ENCODE data around the gene EML6. TPM values are rescaled to one million over a fixed set of nuclear protein-coding genes. Genes with fewer than 3 reads are reported as not detected.

Gene EML6
- total RNA-seq, 1 donor from 2014 or later = 8.1 TPM

DNA sequence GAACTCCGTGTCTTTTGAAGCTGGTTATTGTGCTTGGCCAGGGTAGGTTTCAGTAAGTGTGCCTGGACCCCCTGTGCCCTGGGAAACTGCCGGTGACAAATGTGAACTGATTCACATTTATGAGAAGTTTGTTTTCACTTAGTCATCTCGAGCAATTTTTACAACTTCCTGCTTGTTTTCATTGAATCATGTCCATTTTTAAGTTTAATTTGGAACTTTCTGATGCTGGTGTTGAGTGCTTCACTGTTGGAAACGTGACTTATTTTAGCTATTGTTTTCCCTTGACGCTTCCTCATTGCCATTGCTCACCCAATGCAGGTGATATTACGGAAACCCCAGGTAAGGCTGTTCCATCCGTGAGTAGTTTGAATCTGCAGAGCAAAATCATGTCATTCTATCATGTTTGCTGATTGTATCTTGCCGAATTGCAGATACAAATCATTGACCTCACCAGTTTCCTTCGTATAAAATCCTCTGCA is 229.6 kb downstream of the EML6 start:
- Mint-ChIP-seq H3K4me3 (no peak overlapping the region), H3K27ac (no peak overlapping the region), H3K9me3 (no peaks in the 10 kb centered on the region), H3K4me1 (ENCODE audit: unreplicated experiment) (no peaks in the 10 kb centered on the region), H3K36me3 (no peaks in the 10 kb centered on the region), H3K27me3 (no peaks in the 10 kb centered on the region)
- no peak for DNase-seq (ENCODE audit: extremely low spot score, unreplicated experiment)
- TF ChIP-seq CTCF (conservative IDR thresholded peaks at IDR 0.05) = no peak

GRCh38 chr2:54954158-54954557 is 230.7 kb downstream of the EML6 start:
- H3K4me1 Mint-ChIP-seq (ENCODE audit: unreplicated experiment) = no peaks in the 10 kb centered on the region
- H3K27me3 Mint-ChIP-seq = no peaks in the 10 kb centered on the region
- H3K4me3 Mint-ChIP-seq = no peak overlapping the region
- H3K27ac Mint-ChIP-seq = no peak overlapping the region
- no peaks in the 10 kb centered on the region for H3K9me3 Mint-ChIP-seq
- H3K36me3 Mint-ChIP-seq = no peaks in the 10 kb centered on the region
- no peak for DNase-seq (ENCODE audit: extremely low spot score, unreplicated experiment)
- TF ChIP-seq CTCF (conservative IDR thresholded peaks at IDR 0.05) = no peak

DNA sequence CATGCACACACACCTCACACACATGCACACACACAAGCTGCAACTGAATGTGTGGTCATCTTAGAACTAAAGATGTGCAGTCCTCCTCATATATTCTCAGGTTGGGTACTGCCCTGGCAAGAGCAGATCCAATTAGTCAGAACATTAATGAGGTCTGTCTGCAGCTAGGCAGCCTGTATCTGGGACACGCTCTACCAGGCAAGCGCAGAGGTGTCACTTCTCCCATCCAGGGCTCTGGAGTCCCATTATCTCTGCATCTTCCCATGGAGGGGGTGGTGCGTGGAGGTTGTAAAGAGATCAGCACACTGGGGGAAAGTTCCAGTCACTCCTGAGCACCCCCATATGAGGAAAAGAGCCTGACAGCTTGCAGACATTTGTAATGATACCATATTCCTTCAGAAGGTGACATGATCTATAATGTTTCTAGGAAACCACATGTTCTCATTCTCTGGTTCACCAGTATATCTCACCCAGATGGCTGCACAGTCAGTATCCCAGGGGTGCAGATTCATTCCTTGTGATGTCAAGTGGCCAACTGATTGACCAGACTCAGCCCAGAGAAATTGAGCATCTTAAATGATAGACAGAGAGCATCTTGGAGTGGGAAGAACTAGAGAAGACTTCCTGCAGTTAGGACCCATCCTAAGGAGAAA is 231.4 kb downstream of the EML6 start:
- no peak for DNase-seq (ENCODE audit: extremely low spot score, unreplicated experiment)
- Mint-ChIP-seq H3K4me1 (ENCODE audit: unreplicated experiment) (no peaks in the 10 kb centered on the region), H3K9me3 (no peaks in the 10 kb centered on the region), H3K27me3 (no peaks in the 10 kb centered on the region), H3K27ac (no peak overlapping the region), H3K36me3 (no peaks in the 10 kb centered on the region), H3K4me3 (no peak overlapping the region)
- no peak for TF ChIP-seq CTCF (conservative IDR thresholded peaks at IDR 0.05)

- Mint-ChIP-seq H3K9me3 (peaks cover 2% of the 10 kb centered on the region), H3K27me3 (no peaks in the 10 kb centered on the region), H3K4me1 (ENCODE audit: unreplicated experiment) (no peaks in the 10 kb centered on the region), H3K27ac (no peak overlapping the region), H3K36me3 (peaks cover 2% of the 10 kb centered on the region), H3K4me3 (no peak overlapping the region)
- TF ChIP-seq CTCF (conservative IDR thresholded peaks at IDR 0.05) = no peak
- no peak for DNase-seq (ENCODE audit: extremely low spot score, unreplicated experiment)
Observed at GRCh38 chr2:54955358-54956110, 232.1 kb downstream of the EML6 start.

DNA sequence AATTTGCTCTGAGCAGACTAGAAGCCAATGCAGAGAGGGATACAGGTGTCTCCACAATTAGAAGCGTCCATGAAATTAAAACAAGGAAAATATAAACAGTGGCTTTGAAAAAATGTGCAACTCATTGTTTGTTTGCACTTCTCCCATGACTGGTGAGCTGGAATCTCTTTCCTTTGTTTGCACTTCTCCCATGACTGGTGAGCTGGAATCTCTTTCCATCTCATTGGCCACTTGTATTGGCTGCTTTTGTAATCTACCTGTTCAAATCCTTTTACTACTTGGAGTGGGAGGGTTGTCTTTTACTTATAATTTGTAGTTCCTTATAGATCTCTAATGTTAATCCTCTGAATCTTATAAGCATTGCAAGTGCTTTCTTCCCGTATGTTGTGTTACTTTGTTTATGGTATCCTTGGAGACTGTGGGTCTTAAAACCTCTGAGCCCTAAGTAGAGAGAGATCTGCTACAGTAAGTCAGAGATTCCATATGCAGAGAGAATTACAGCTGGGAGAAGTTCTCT is 232.7 kb downstream of the EML6 start:
- Mint-ChIP-seq H3K27me3 (no peaks in the 10 kb centered on the region), H3K36me3 (peaks cover 7% of the 10 kb centered on the region), H3K9me3 (peaks cover 6% of the 10 kb centered on the region), H3K27ac (no peak overlapping the region), H3K4me3 (no peak overlapping the region), H3K4me1 (ENCODE audit: unreplicated experiment) (no peaks in the 10 kb centered on the region)
- no peak for DNase-seq (ENCODE audit: extremely low spot score, unreplicated experiment)
- TF ChIP-seq CTCF (conservative IDR thresholded peaks at IDR 0.05) = no peak
